Measurements from ENCODE around the gene MTX1.
A peak's percentile ranks its signal among the peaks of the same experiment; 100 is the strongest.
"Not testable (repeated sequence)": the region's sequence is repeated elsewhere in the genome, so short reads cannot be mapped to it uniquely, and the experiment has no call there.

The MTX1 gene

GRCh38 chr1:155241841-155242264 is 33.4 kb downstream of the MTX1 start:
- no peak for DNase-seq

GRCh38 chr1:155242805-155243358 is 34.4 kb downstream of the MTX1 start:
- DNase-seq = no peak

GRCh38 chr1:155244368-155245162 is 36.1 kb downstream of the MTX1 start:
- DNase-seq = peak; percentile 76

- no peak for DNase-seq
Observed at GRCh38 chr1:155245163-155245524, 36.6 kb downstream of the MTX1 start.

- not testable (repeated sequence) for DNase-seq
Observed at GRCh38 chr1:155246796-155247195, 38.3 kb downstream of the MTX1 start.

- no peak for DNase-seq
Observed at GRCh38 chr1:155247667-155248553, 39.4 kb downstream of the MTX1 start.

- DNase-seq = no peak
Observed at GRCh38 chr1:155250246-155250632, 41.7 kb downstream of the MTX1 start.

GRCh38 chr1:155250633-155251449 is 42.3 kb downstream of the MTX1 start:
- DNase-seq = peak; percentile 65

GRCh38 chr1:155251566-155251965 is 43.1 kb downstream of the MTX1 start:
- DNase-seq = no peak

- DNase-seq = no peak
Observed at GRCh38 chr1:155253208-155253607, 44.7 kb downstream of the MTX1 start.

GRCh38 chr1:155253797-155254196 is 45.3 kb downstream of the MTX1 start:
- no peak for DNase-seq

- no peak for DNase-seq
Observed at GRCh38 chr1:155254228-155254713, 45.8 kb downstream of the MTX1 start.

- DNase-seq = no peak
Observed at GRCh38 chr1:155254714-155255242, 46.3 kb downstream of the MTX1 start.

- DNase-seq = no peak
Observed at GRCh38 chr1:155255243-155256007, 46.9 kb downstream of the MTX1 start, which contains the start of gene ENTREP3. Gene ENTREP3 (minus strand): TSS chr1:155255483. CDS start chr1:155254877, 606 bp downstream.

GRCh38 chr1:155256058-155256852 is 47.8 kb downstream of the MTX1 start:
- no peak for DNase-seq

GRCh38 chr1:155260276-155260675 is 51.8 kb downstream of the MTX1 start:
- DNase-seq = no peak

- no peak for DNase-seq
Observed at GRCh38 chr1:155261493-155261851, 53.0 kb downstream of the MTX1 start.

GRCh38 chr1:155261852-155262673 is 53.6 kb downstream of the MTX1 start, which contains the start of gene SCAMP3:
Gene SCAMP3 (minus strand): TSS chr1:155262360. CDS start chr1:155262151, 209 bp downstream.
- peak; percentile 76 for DNase-seq

GRCh38 chr1:155263067-155263466 is 54.6 kb downstream of the MTX1 start:
- no peak for DNase-seq

Data from GOT3 (cell line).